OCI-LY1 (cell line): Measurements from ENCODE around the gene VPS54.
A peak's percentile ranks its signal among the peaks of the same experiment; 100 is the strongest.

Experiments used
- H2AFZ ChIP-seq: fragments of 200-600 bp; sonication (generic), shearing (Covaris generic); 2 replicates; pipeline ENCODE4 v1.6.0; 2014; ENCODE audit warnings: antibody characterized with exemption, mild to moderate bottlenecking, low read length
- H3F3A ChIP-seq: fragments of 200-600 bp; sonication (generic), shearing (Covaris generic); 2 replicates; pipeline ENCODE4 v1.6.0; 2014; ENCODE audit warnings: mild to moderate bottlenecking, antibody characterized with exemption, low read length, moderate library complexity; ENCODE audit not compliant: insufficient read depth
- H3K27ac ChIP-seq: fragments of 200-600 bp; sonication (generic); 2 replicates; pipeline ENCODE4 v1.5.1; 2014; ENCODE audit warnings: low read length, mixed run types, mild to moderate bottlenecking, low read depth; ENCODE audit not compliant: poor library complexity, severe bottlenecking
- H3K27me3 ChIP-seq: fragments of 200-600 bp; sonication (generic); 2 replicates; pipeline ENCODE4 v1.6.0; 2014; ENCODE audit warnings: antibody characterized with exemption, mild to moderate bottlenecking, low read length, moderate library complexity; ENCODE audit not compliant: insufficient read depth
- H3K36me3 ChIP-seq: fragments of 200-600 bp; sonication (generic); 2 replicates; pipeline ENCODE4 v1.6.1; 2014; ENCODE audit warnings: mild to moderate bottlenecking, antibody characterized with exemption, low read length, moderate library complexity, mixed read lengths; ENCODE audit not compliant: insufficient read depth
- H3K4me1 ChIP-seq: fragments of 200-600 bp; sonication (generic); 2 replicates; pipeline ENCODE4 v1.5.1; 2014; ENCODE audit warnings: mild to moderate bottlenecking, low read length, moderate library complexity; ENCODE audit not compliant: insufficient read depth, severe bottlenecking
- H3K4me2 ChIP-seq: fragments of 200-600 bp; sonication (generic), shearing (Covaris generic); 2 replicates; pipeline ENCODE4 v1.6.1; 2014; ENCODE audit warnings: low read length
- H3K4me3 ChIP-seq: fragments of 200-600 bp; sonication (generic); 2 replicates; pipeline ENCODE4 v1.5.1; 2014; ENCODE audit warnings: low read length, low read depth, mild to moderate bottlenecking, mixed read lengths; ENCODE audit not compliant: poor library complexity, severe bottlenecking
- H3K79me2 ChIP-seq: fragments of 200-600 bp; shearing (Covaris generic); 2 replicates; pipeline ENCODE4 v1.6.1; 2016; ENCODE audit warnings: mixed run types, low read length, mixed read lengths; ENCODE audit not compliant: insufficient read depth
- H3K9ac ChIP-seq: fragments of 200-600 bp; sonication (generic), shearing (Covaris generic); 2 replicates; pipeline ENCODE4 v1.6.1; 2014; ENCODE audit warnings: mild to moderate bottlenecking, low read length, mixed read lengths
- H3K9me2 ChIP-seq: fragments of 200-600 bp; sonication (generic), shearing (Covaris generic); 2 replicates; pipeline ENCODE4 v1.6.1; 2014; ENCODE audit warnings: low read depth, mild to moderate bottlenecking, low read length, mixed read lengths
- H3K9me3 ChIP-seq: fragments of 200-600 bp; shearing (Covaris generic); 2 replicates; pipeline ENCODE4 v1.6.1; 2014; ENCODE audit warnings: low read length, mixed read lengths
- H4K20me1 ChIP-seq: fragments of 200-600 bp; sonication (generic), shearing (Covaris generic); 2 replicates; pipeline ENCODE4 v1.6.0; 2016; ENCODE audit warnings: mild to moderate bottlenecking, low read length; ENCODE audit not compliant: insufficient read depth
- EZH2 ChIP-seq: fragments of 200-600 bp; sonication (generic), shearing (Covaris generic); IDR thresholded peaks from 2 replicates; pipeline ENCODE4 v1.8.0; 2017; ENCODE audit warnings: borderline replicate concordance, mixed run types, mild to moderate bottlenecking, antibody characterized with exemption, low read length, moderate library complexity, mixed read lengths
- TF ChIP-seq, protein P1 (sequence below): fragments of 200-600 bp; sonication (generic), shearing (Covaris generic); IDR thresholded peaks from 2 replicates; pipeline ENCODE4 v1.5.1; 2017; ENCODE audit warnings: mild to moderate bottlenecking, antibody characterized with exemption, low read length, moderate library complexity, mixed read lengths

VPS54 gene

DNA sequence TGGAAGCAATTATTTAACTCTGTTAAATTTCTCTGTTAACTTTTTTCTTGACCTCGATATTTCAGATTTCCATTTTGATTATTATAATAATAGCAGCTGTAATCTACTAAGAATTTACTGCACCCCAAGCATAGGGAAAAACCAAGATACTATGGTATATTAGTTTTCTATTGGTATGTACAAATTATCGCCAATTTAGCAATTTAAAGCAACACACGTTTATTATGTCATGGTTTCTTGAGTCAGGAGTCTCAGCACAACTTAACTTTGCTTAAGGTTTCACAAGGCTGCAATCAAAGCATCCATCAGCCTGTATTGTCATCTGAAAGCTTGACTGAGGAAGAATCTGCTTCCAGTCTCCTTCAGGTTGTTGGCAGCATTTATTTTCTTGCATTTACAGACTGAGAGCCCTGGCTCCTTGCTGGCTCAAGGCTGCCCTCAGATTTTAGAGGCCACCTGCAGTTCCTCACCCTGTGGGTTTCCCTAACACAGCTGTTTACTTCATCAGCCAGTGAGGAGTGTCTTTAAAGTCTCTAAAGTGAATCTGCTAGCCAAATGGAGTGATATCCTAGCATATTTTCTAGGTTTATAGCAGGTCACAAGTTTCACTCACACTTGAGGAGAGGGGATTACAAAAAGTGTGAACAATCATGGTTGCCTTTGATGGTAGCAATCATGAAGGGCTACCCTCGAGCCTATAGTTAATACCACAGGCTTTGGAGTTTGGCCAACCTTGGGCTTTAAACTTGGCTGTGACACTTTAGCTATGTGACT lies 4.4 kb upstream of the VPS54 start:
- Histone ChIP-seq H3K4me3 (no peak overlapping the region), H3K9me3 (no peaks in the 10 kb centered on the region), H3K4me1 (peaks cover 43% of the 10 kb centered on the region), H3K79me2 (no peaks in the 10 kb centered on the region), H3K36me3 (no peaks in the 10 kb centered on the region), H2AFZ (no peak overlapping the region), H3F3A (no peaks in the 10 kb centered on the region), H3K9me2 (no peaks in the 10 kb centered on the region), H3K27me3 (no peaks in the 10 kb centered on the region), H3K9ac (no peak overlapping the region), H3K4me2 (peak overlapping the region; percentile 13; the same call in 1 of the 2 replicates), H3K27ac (peak overlapping the region; percentile 65), H4K20me1 (no peaks in the 10 kb centered on the region)
- TF ChIP-seq EZH2, result no peak
- TF ChIP-seq, protein P1, sequence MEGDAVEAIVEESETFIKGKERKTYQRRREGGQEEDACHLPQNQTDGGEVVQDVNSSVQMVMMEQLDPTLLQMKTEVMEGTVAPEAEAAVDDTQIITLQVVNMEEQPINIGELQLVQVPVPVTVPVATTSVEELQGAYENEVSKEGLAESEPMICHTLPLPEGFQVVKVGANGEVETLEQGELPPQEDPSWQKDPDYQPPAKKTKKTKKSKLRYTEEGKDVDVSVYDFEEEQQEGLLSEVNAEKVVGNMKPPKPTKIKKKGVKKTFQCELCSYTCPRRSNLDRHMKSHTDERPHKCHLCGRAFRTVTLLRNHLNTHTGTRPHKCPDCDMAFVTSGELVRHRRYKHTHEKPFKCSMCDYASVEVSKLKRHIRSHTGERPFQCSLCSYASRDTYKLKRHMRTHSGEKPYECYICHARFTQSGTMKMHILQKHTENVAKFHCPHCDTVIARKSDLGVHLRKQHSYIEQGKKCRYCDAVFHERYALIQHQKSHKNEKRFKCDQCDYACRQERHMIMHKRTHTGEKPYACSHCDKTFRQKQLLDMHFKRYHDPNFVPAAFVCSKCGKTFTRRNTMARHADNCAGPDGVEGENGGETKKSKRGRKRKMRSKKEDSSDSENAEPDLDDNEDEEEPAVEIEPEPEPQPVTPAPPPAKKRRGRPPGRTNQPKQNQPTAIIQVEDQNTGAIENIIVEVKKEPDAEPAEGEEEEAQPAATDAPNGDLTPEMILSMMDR, result peak; percentile 21; the same call in 1 of the 2 replicates

DNA sequence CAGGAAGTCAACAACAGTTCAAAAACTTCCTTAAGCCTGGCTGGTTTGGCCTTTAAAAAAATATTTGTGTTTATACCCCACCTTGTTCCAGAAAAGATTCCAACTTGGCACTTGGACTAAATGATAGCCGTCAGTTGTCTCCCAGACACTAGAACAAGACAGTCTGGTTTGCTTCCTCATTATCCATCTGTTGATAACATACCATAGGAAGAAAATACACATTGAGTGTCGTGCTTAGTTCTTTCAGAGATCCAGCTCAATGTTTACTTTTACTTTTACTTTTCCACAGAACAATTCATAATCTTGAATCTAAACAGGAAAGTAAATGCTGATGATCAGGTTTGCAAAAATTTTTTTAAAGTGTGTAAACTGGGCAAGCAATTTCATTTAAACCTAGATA lies 2.4 kb upstream of the VPS54 start:
- Histone ChIP-seq H2AFZ (peak overlapping the region; percentile 39; the same call in 1 of the 2 replicates), H3K4me3 (no peak overlapping the region), H3K9ac (no peak overlapping the region), H3F3A (no peaks in the 10 kb centered on the region), H3K9me2 (no peaks in the 10 kb centered on the region), H4K20me1 (no peaks in the 10 kb centered on the region), H3K36me3 (no peaks in the 10 kb centered on the region), H3K27ac (peak overlapping the region; percentile 34), H3K9me3 (no peaks in the 10 kb centered on the region), H3K4me1 (peaks cover 55% of the 10 kb centered on the region), H3K79me2 (peaks cover 16% of the 10 kb centered on the region), H3K27me3 (no peaks in the 10 kb centered on the region), H3K4me2 (no peak overlapping the region)
- TF ChIP-seq, protein P1, result no peak
- no peak for TF ChIP-seq EZH2

DNA sequence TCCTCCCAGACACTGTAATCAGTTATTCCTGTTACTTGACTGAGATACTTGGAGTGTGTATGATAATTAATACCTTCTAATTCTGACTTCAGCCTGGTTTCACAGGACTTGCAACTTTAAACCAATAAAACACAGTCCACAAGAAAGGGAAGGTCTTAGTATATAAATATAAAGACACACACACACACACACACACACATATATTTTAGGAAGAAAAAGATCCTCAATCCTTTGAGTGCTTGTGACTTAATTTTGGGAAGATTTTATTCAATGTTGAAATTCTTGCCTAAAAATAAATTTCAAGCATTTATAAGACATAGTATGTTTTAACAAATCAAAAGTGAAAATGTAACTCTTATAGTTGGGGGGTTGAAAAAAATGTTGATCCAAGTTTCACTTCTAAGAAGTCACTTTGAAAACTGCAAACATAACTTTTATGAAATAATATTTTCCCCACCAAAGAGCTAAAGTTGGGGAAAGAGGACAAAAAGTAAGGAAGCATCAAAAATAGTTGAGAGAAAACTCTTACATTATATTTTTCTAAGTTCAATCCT lies 824 bp upstream of the VPS54 start:
- Histone ChIP-seq H3K9ac (peak overlapping the region; percentile 83), H3K4me3 (peak overlapping the region; percentile 82)
- TF ChIP-seq EZH2, result no peak
- TF ChIP-seq, protein P1, result no peak

More for the DNA sequence above, 824 bp upstream of the VPS54 start:
- no peaks in the 10 kb centered on the region for H3K9me2 ChIP-seq
- H3K27ac ChIP-seq, result peak overlapping the region; percentile 67
- no peaks in the 10 kb centered on the region for H3K9me3 ChIP-seq
- H3K27me3 ChIP-seq, result no peaks in the 10 kb centered on the region
- no peaks in the 10 kb centered on the region for H3K36me3 ChIP-seq
- H2AFZ ChIP-seq, result peak overlapping the region; percentile 54; the same call in 1 of the 2 replicates
- peaks cover 25% of the 10 kb centered on the region for H3K79me2 ChIP-seq
- no peaks in the 10 kb centered on the region for H4K20me1 ChIP-seq
- H3F3A ChIP-seq, result peaks cover 4% of the 10 kb centered on the region; the same call in 1 of the 2 replicates
- H3K4me1 ChIP-seq, result peaks cover 48% of the 10 kb centered on the region
- peak overlapping the region; percentile 89 for H3K4me2 ChIP-seq
